GM12878 (cell line): Measurements from ENCODE around the gene MVP. TPM values are rescaled to one million over a fixed set of nuclear protein-coding genes. Genes with fewer than 3 reads are reported as not detected.

ENCODE experiments used
- ATAC-seq: fragments of 200-7000 bp; cut with Tn5 transposase; 3 replicates; pipeline ENCODE4 v1.9.1; 2020; ENCODE audit warnings: mild to moderate bottlenecking, moderate library complexity
- BruUV-seq: library from RNA; stranded (reverse); fragments of 400-500 nt; replicated peaks from 2 replicates; lab custom pipeline; 2021; lab: Mats Ljungman, UMichigan
- CTCF ChIA-PET: fragments of 300-600 bp; sonication (Branson Sonifier 250); formaldehyde crosslinking; extraction: SDS; loops from one replicate; lab custom pipeline; 2021; ENCODE audit warnings: inconsistent platforms; lab: Yijun Ruan, JAX
- POLR2A ChIA-PET: fragments of 350-600 bp; formaldehyde crosslinking; extraction: SDS; loops from one replicate; lab custom pipeline; 2021; ENCODE audit warnings: inconsistent platforms; lab: Charles Lee
- RAD21 ChIA-PET: fragments of 300-600 bp; sonication (Branson Sonifier 250); formaldehyde crosslinking; loops from one replicate; lab custom pipeline; 2023; ENCODE audit warnings: antibody characterized with exemption; ENCODE audit not compliant: unreplicated experiment; lab: Charles Lee
- SMC1A ChIA-PET: fragments of 300-600 bp; sonication (Branson Sonifier 250); formaldehyde crosslinking; loops from one replicate; lab custom pipeline; 2023; ENCODE audit not compliant: unreplicated experiment, uncharacterized antibody; lab: Charles Lee
- DNase-seq: peaks from one replicate; pipeline ENCODE4 v3.0.0-alpha.2; 2011; ENCODE audit warnings: low read depth, low spot score
- FAIRE-seq: peaks from 3 replicates; lab custom pipeline; 2011; peaks lifted over from hg19 to GRCh38; lab: Jason Lieb, UNC
- H2AFZ ChIP-seq: 2 replicates; pipeline ENCODE4 v1.6.0; 2011; ENCODE audit warnings: low read depth, low read length, control low read depth; ENCODE audit not compliant: control insufficient read depth
- H3K27ac ChIP-seq: 2 replicates; pipeline ENCODE4 v1.5.1; 2011; ENCODE audit warnings: control low read depth; ENCODE audit not compliant: control insufficient read depth, insufficient read depth
- H3K27me3 ChIP-seq, 2 experiments: replicated peaks in 1 of 2; 2 replicates each; pipeline versions ENCODE4 v1.6.0 to v1.6.1; 2011; ENCODE audit warnings: low read length in 1 of 2; ENCODE audit not compliant: control insufficient read depth in 2 of 2, insufficient read depth in 2 of 2
- H3K36me3 ChIP-seq, 2 experiments: 2 replicates each; pipeline ENCODE4 v1.5.1; 2011; ENCODE audit warnings: low read length in 1 of 2; ENCODE audit not compliant: control insufficient read depth in 2 of 2, insufficient read depth in 2 of 2
- H3K4me1 ChIP-seq: 2 replicates; pipeline ENCODE4 v1.6.1; 2011; ENCODE audit warnings: mild to moderate bottlenecking, low read length, moderate library complexity, mixed read lengths; ENCODE audit not compliant: control insufficient read depth, insufficient read depth
- H3K4me2 ChIP-seq: 2 replicates; pipeline ENCODE4 v1.6.0; 2011; ENCODE audit warnings: control low read depth; ENCODE audit not compliant: control insufficient read depth, insufficient read depth
- H3K4me3 ChIP-seq: fragments of 200-600 bp; sonication (generic); 2 replicates; pipeline ENCODE4 v1.5.1; 2016
- H3K79me2 ChIP-seq: 2 replicates; pipeline ENCODE4 v1.6.0; 2011; ENCODE audit warnings: low read length; ENCODE audit not compliant: control insufficient read depth, insufficient read depth
- H3K9ac ChIP-seq: 2 replicates; pipeline ENCODE4 v1.8.0; 2011; ENCODE audit warnings: low read length, control low read depth, mixed read lengths; ENCODE audit not compliant: control insufficient read depth, insufficient read depth
- H3K9me3 ChIP-seq: replicated peaks from 3 replicates; pipeline ENCODE4 v1.5.1; 2011; ENCODE audit warnings: mild to moderate bottlenecking, low read length; ENCODE audit not compliant: control insufficient read depth, insufficient read depth
- H4K20me1 ChIP-seq: 2 replicates; pipeline ENCODE4 v1.6.0; 2011; ENCODE audit not compliant: control insufficient read depth, insufficient read depth
- HDGF ChIP-seq: fragments of 450-650 bp; IDR thresholded peaks from 2 replicates; pipeline ENCODE4 v1.6.1; 2016; ENCODE audit warnings: antibody characterized with exemption
- JUNB ChIP-seq: IDR thresholded peaks from 2 replicates; pipeline ENCODE4 v1.6.1; 2016; ENCODE audit warnings: antibody characterized with exemption, mild to moderate bottlenecking
- MEF2B ChIP-seq: fragments of 450-650 bp; IDR thresholded peaks from 2 replicates; pipeline ENCODE4 v1.6.1; 2018; ENCODE audit warnings: mild to moderate bottlenecking, moderate library complexity; ENCODE audit not compliant: partially characterized antibody, poor library complexity, severe bottlenecking
- POLR2A ChIP-seq: IDR thresholded peaks from 2 replicates; pipeline ENCODE4 v1.6.1; 2011; ENCODE audit warnings: low read depth, mild to moderate bottlenecking, low read length
- POU2F2 ChIP-seq: IDR thresholded peaks from 3 replicates; pipeline ENCODE4 v1.6.1; 2011; ENCODE audit warnings: low read depth, mild to moderate bottlenecking, low read length, borderline replicate concordance
- RUNX3 ChIP-seq: IDR thresholded peaks from 2 replicates; pipeline ENCODE4 v1.6.1; 2012; ENCODE audit warnings: low read length, inconsistent platforms
- SRF ChIP-seq, 2 experiments: IDR thresholded peaks; 2 replicates each; pipeline ENCODE4 v1.6.1; 2011; ENCODE audit warnings: low read depth in 2 of 2, low read length in 2 of 2, mild to moderate bottlenecking in 1 of 2, moderate library complexity in 1 of 2
- TAF1 ChIP-seq: IDR thresholded peaks from 2 replicates; pipeline ENCODE4 v1.6.1; 2011; ENCODE audit warnings: mild to moderate bottlenecking, low read depth, low read length, borderline replicate concordance
- YY1 ChIP-seq: IDR thresholded peaks from 2 replicates; pipeline ENCODE4 v1.6.1; 2011; ENCODE audit warnings: low read depth, mild to moderate bottlenecking, low read length
- WGBS: methylation state at CpG from one replicate; pipeline ENCODE4 v1.1.6; 2016; ENCODE audit warnings: low lambda C conversion rate; ENCODE audit not compliant: insufficient replicate concordance, insufficient coverage; ENCODE audit errors: missing lambda C conversion rate; 5-methylcytosine and 5-hydroxymethylcytosine counted together
- in situ Hi-C: fragments of 300-500 bp; cut with MboI; formaldehyde crosslinking; loops from 9 replicates; pipeline ENCODE4 v1.14.3; 2018; ENCODE audit warnings: mixed read lengths
- intact Hi-C: fragments of 100-400 bp; cut with micrococcal nuclease; formaldehyde crosslinking; loops from one replicate; pipeline ENCODE4 v1.14.2; 2022; ENCODE audit not compliant: unreplicated experiment
- polyA plus RNA-seq, 11 experiments: library from polyadenylated mRNA; depleted of rRNA in 4 of 11; unstranded in 6 of 11; stranded (reverse) in 5 of 11; fragments of >200 nt; fragmentation: Nextera tagmentation in 4 of 11; fragmentation: Illumina TruSeq in 1 of 11; extraction: Ambion mirVana in 4 of 11; extraction: Trizol in 1 of 11; gene quantifications; 1 replicate in 1 of 11; 2 replicates in 10 of 11; pipeline versions ENCODE4 v1.2.1 to v1.2.3, GENCODE V29; 2011 to 2016; ENCODE audit warnings: inconsistent platforms in 2 of 11, missing spikeins in 2 of 11, low read depth in 1 of 11
- total RNA-seq, 4 experiments: library from RNA; depleted of rRNA in 3 of 4; stranded (reverse); fragments of >200 nt in 3 of 4; fragmentation: Illumina TruSeq in 1 of 4; extraction: Trizol in 1 of 4; gene quantifications; 2 replicates each; pipeline versions ENCODE4 v1.2.1 to v1.2.3, GENCODE V29; 2013 to 2021
- TF ChIP-seq, protein P1 (sequence below): fragments of 450-650 bp; IDR thresholded peaks from 2 replicates; pipeline ENCODE4 v1.6.1; 2018; ENCODE audit warnings: mild to moderate bottlenecking, low read depth, moderate library complexity; ENCODE audit not compliant: partially characterized antibody
- TF ChIP-seq, protein P2 (sequence below): IDR thresholded peaks from 2 replicates; pipeline ENCODE4 v1.6.1; 2012; ENCODE audit warnings: mild to moderate bottlenecking, low read depth, low read length
- TF ChIP-seq, protein P3 (sequence below): IDR thresholded peaks from 2 replicates; pipeline ENCODE4 v1.6.1; 2011; ENCODE audit warnings: mild to moderate bottlenecking, low read depth, low read length, moderate library complexity; ENCODE audit not compliant: insufficient replicate concordance

The MVP gene
- total and polyA plus RNA-seq, 10 of the 15 experiments (the other 5 are each of a cell fraction or from before 2014, with no cell fraction given), result 0.98 to 74.2 (median 54.7) TPM

DNA sequence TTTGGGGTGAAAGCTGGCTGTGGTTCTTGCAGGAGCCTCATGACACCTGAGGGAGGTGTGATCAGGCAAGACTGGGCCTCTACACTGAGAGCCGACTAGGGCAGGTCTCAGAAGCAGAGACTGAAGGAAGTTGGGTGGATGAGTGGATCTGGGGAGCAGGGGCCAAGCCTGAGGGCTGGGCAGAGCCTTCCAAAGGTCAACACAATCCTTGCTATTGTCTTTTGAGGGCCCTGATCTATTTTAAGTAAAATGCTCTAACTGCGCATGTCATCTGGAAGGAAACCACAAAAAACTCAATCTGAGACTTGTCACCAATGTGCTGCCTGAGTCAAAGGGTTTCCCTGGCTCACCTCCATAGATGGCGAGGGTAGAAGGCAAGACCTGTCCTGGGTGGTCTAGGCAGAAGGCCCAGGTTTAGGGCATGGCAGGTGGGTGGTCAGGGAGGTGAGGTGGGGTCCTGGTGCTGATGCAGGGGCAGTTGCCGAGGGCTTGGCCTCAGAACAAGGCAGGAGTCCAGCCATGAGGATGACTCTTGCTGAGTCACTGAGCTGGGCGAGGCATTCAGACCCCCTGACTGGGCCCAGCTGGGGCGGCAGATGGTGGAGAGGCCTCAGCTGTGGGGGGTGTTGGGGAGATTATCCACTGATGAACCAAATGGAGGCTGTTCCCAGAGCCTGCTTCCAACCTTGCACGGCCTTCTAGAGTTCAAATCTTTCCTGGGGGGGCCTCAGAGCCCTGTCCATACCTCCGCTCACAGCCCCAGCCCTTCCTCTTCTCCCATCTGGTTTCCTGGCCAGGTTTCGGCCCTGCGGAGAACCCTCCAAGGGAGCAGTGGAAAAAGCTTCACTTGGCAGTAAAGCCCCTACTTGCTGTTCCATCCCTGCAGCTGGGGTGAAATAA, 5.1 kb downstream of the MVP start:
- 42% methylated on average over 10 of the region's 10 CpGs for WGBS
- ChIA-PET SMC1A (interaction anchor here (1.3 to 1.6 kb wide), 2 partner anchors 9 to 23 kb away, joined by 3 to 12 read pairs; partner anchors contain the start of gene PAGR1), CTCF (interaction anchor here (0.9 to 6.4 kb wide), 2 partner anchors 17 to 22 kb away, joined by 3 to 55 read pairs; no protein-coding TSS in a partner anchor), RAD21 (interaction anchor here (0.6 to 1.4 kb wide), 4 partner anchors 13 to 23 kb away, joined by 3 to 4 read pairs (median 4); no protein-coding TSS in a partner anchor), POLR2A (interaction anchor here (0.5 kb wide), 1 partner anchor 26 kb away, joined by 3 read pairs; no protein-coding TSS in a partner anchor)
- FAIRE-seq (peak; percentile 78), ATAC-seq (peak; percentile 56), DNase-seq (no peak)
- Histone ChIP-seq H3K4me1 (peaks cover 11% of the 10 kb centered on the region), H3K4me2 (peak overlapping the region; percentile 70), H3K9ac (peak overlapping the region; percentile 46; the same call in 1 of the 2 replicates), H2AFZ (no peak overlapping the region; the same call in 1 of the 2 replicates), H4K20me1 (0 out of 2 replicates have a peak, but pooled peaks cover 3% of the 10 kb centered on the region), H3K27me3 (no peaks in the 10 kb centered on the region), H3K9me3 (no peaks in the 10 kb centered on the region), H3K79me2 (peaks cover 46% of the 10 kb centered on the region), H3K36me3 (no peaks in the 10 kb centered on the region; a peak in 1 of 4 replicates), H3K4me3 (no peak overlapping the region), H3K27ac (peak overlapping the region; percentile 16)
- in situ Hi-C loops, result no loop called here
- intact Hi-C loops, result no loop called here
- peak; percentile 91 for TF ChIP-seq RUNX3
- TF ChIP-seq POU2F2, result 0 out of 3 replicates have a peak, but pooled peaks have one; percentile 11
- TF ChIP-seq, protein P1, sequence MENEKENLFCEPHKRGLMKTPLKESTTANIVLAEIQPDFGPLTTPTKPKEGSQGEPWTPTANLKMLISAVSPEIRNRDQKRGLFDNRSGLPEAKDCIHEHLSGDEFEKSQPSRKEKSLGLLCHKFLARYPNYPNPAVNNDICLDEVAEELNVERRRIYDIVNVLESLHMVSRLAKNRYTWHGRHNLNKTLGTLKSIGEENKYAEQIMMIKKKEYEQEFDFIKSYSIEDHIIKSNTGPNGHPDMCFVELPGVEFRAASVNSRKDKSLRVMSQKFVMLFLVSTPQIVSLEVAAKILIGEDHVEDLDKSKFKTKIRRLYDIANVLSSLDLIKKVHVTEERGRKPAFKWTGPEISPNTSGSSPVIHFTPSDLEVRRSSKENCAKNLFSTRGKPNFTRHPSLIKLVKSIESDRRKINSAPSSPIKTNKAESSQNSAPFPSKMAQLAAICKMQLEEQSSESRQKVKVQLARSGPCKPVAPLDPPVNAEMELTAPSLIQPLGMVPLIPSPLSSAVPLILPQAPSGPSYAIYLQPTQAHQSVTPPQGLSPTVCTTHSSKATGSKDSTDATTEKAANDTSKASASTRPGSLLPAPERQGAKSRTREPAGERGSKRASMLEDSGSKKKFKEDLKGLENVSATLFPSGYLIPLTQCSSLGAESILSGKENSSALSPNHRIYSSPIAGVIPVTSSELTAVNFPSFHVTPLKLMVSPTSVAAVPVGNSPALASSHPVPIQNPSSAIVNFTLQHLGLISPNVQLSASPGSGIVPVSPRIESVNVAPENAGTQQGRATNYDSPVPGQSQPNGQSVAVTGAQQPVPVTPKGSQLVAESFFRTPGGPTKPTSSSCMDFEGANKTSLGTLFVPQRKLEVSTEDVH, result no peak
- TF ChIP-seq SRF (IDR thresholded peaks at IDR 0.05; ENCODE audit: low read depth in 2 of 2, low read length in 2 of 2), result peak in 1 of 2 experiments; percentile 44; a peak in 1 of 4 replicates
- TF ChIP-seq MEF2B, result peak; percentile 13
- TF ChIP-seq, protein P2, sequence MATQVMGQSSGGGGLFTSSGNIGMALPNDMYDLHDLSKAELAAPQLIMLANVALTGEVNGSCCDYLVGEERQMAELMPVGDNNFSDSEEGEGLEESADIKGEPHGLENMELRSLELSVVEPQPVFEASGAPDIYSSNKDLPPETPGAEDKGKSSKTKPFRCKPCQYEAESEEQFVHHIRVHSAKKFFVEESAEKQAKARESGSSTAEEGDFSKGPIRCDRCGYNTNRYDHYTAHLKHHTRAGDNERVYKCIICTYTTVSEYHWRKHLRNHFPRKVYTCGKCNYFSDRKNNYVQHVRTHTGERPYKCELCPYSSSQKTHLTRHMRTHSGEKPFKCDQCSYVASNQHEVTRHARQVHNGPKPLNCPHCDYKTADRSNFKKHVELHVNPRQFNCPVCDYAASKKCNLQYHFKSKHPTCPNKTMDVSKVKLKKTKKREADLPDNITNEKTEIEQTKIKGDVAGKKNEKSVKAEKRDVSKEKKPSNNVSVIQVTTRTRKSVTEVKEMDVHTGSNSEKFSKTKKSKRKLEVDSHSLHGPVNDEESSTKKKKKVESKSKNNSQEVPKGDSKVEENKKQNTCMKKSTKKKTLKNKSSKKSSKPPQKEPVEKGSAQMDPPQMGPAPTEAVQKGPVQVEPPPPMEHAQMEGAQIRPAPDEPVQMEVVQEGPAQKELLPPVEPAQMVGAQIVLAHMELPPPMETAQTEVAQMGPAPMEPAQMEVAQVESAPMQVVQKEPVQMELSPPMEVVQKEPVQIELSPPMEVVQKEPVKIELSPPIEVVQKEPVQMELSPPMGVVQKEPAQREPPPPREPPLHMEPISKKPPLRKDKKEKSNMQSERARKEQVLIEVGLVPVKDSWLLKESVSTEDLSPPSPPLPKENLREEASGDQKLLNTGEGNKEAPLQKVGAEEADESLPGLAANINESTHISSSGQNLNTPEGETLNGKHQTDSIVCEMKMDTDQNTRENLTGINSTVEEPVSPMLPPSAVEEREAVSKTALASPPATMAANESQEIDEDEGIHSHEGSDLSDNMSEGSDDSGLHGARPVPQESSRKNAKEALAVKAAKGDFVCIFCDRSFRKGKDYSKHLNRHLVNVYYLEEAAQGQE, result no peak
- no peak for TF ChIP-seq TAF1
- TF ChIP-seq HDGF, result 0 out of 2 replicates have a peak, but pooled peaks have one; percentile 29
- peak; percentile 66 for TF ChIP-seq JUNB
- peak; percentile 50; the same call in 1 of the 2 replicates for TF ChIP-seq YY1
- peak; percentile 44; the same call in 1 of the 2 replicates for TF ChIP-seq POLR2A
- TF ChIP-seq, protein P3, sequence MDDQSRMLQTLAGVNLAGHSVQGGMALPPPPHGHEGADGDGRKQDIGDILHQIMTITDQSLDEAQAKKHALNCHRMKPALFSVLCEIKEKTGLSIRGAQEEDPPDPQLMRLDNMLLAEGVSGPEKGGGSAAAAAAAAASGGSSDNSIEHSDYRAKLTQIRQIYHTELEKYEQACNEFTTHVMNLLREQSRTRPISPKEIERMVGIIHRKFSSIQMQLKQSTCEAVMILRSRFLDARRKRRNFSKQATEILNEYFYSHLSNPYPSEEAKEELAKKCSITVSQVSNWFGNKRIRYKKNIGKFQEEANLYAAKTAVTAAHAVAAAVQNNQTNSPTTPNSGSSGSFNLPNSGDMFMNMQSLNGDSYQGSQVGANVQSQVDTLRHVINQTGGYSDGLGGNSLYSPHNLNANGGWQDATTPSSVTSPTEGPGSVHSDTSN, result no peak
- BruUV-seq, result no TSS peak
